SK-N-MC (cell line): Measurements from ENCODE around the gene ASB6.

Experiments used
- EZH2 ChIP-seq: fragments of 200-600 bp; sonication (generic); IDR thresholded peaks from one replicate; pipeline ENCODE4 v1.6.1; 2017; ENCODE audit warnings: antibody characterized with exemption
- POLR2AphosphoS5 ChIP-seq: IDR thresholded peaks from 2 replicates; pipeline ENCODE4 v1.6.1; 2012; ENCODE audit warnings: mild to moderate bottlenecking, low read depth, low read length, borderline replicate concordance

GRCh38 chr9:129653823-129654553 lies 12.0 kb upstream of the ASB6 start:
- no peak for TF ChIP-seq POLR2AphosphoS5
- TF ChIP-seq EZH2 = no peak
